Neural crest cell (in vitro differentiated cells): ENCODE data around the gene TSPAN12. TPM values are rescaled to one million over a fixed set of nuclear protein-coding genes. Genes with fewer than 3 reads are reported as not detected.

ENCODE experiments used
- DNase-seq: peaks from one replicate; pipeline ENCODE4 v3.0.0; 2021; ENCODE audit warnings: low read depth, mixed read lengths, low spot score
- H3K27ac Mint-ChIP-seq: one replicate; pipeline ENCODE4 v1.8.0; 2021; ENCODE audit warnings: mild to moderate bottlenecking, mixed read lengths; ENCODE audit not compliant: unreplicated experiment
- H3K27me3 Mint-ChIP-seq: 2 replicates; pipeline ENCODE4 v1.8.0; 2021; ENCODE audit warnings: low read depth, mild to moderate bottlenecking, mixed read lengths
- H3K36me3 Mint-ChIP-seq: 2 replicates; pipeline ENCODE4 v1.8.0; 2021; ENCODE audit warnings: low read depth, mild to moderate bottlenecking, mixed read lengths
- H3K4me1 Mint-ChIP-seq: 2 replicates; pipeline ENCODE4 v1.8.0; 2021; ENCODE audit warnings: mixed read lengths
- H3K4me3 Mint-ChIP-seq: one replicate; pipeline ENCODE4 v1.8.0; 2021; ENCODE audit warnings: mild to moderate bottlenecking, mixed read lengths
- H3K9me3 Mint-ChIP-seq: 2 replicates; pipeline ENCODE4 v1.8.0; 2021; ENCODE audit warnings: mixed read lengths
- total RNA-seq: library from RNA; stranded (reverse); gene quantifications from 2 replicates; pipeline ENCODE4 v1.2.1, GENCODE V29; 2021
- TF ChIP-seq, protein P1 (sequence below): fragments of 200-600 bp; sonication (generic); conservative IDR thresholded peaks from 2 replicates; pipeline ENCODE4 v1.5.0; 2021; ENCODE audit warnings: antibody characterized with exemption, mild to moderate bottlenecking

The TSPAN12 gene
- total RNA-seq, 1 donor from 2014 or later: 15.7 TPM

DNA sequence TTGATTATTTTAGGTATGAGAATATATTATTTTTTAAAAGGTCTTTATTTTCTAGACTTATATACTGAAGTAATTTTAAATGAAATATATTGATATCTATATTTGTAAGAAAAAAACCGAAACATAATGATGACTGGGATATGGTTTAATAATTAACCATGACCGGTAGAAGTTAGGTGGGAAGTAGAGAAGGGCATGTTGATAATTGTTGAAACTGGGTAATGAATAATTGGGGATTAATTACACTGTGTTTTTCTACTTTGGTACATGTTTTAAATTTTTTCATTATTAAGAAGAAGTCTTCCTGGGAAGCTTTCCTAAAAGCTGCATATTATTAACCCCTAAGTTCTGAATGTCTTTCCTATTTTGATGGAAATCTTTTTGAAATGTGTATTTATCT lies 16.3 kb downstream of the TSPAN12 start:
- Mint-ChIP-seq H3K27ac (no peak overlapping the region), H3K9me3 (peaks cover 12% of the 10 kb centered on the region), H3K4me3 (no peak overlapping the region), H3K36me3 (peaks cover 37% of the 10 kb centered on the region), H3K4me1 (peaks cover 1% of the 10 kb centered on the region), H3K27me3 (no peaks in the 10 kb centered on the region)
- TF ChIP-seq, protein P1, sequence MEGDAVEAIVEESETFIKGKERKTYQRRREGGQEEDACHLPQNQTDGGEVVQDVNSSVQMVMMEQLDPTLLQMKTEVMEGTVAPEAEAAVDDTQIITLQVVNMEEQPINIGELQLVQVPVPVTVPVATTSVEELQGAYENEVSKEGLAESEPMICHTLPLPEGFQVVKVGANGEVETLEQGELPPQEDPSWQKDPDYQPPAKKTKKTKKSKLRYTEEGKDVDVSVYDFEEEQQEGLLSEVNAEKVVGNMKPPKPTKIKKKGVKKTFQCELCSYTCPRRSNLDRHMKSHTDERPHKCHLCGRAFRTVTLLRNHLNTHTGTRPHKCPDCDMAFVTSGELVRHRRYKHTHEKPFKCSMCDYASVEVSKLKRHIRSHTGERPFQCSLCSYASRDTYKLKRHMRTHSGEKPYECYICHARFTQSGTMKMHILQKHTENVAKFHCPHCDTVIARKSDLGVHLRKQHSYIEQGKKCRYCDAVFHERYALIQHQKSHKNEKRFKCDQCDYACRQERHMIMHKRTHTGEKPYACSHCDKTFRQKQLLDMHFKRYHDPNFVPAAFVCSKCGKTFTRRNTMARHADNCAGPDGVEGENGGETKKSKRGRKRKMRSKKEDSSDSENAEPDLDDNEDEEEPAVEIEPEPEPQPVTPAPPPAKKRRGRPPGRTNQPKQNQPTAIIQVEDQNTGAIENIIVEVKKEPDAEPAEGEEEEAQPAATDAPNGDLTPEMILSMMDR: no peak
- no peak for DNase-seq

DNA sequence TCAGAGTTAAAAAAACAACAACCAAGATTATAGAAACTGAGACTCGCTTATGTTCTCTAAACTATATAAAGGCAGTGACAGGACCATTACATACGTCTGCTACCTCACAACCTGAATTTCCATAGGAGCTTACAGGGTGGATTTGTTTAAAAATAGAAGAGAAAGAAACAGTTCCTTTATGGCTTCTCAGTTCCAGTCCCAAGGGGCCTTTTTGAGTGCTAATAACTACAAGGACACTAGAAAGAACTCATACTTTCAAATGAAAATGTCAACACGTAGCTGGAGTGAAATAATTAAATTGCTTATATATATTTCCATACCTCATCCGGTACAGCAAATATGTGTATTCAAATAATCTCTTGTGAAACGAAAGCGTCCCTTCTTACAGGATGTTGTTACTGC lies 19.7 kb downstream of the TSPAN12 start:
- Mint-ChIP-seq H3K4me1 (no peaks in the 10 kb centered on the region), H3K27me3 (no peaks in the 10 kb centered on the region), H3K9me3 (no peaks in the 10 kb centered on the region), H3K36me3 (peaks cover 25% of the 10 kb centered on the region), H3K27ac (no peak overlapping the region), H3K4me3 (no peak overlapping the region)
- DNase-seq: no peak
- TF ChIP-seq, protein P1: no peak

DNA sequence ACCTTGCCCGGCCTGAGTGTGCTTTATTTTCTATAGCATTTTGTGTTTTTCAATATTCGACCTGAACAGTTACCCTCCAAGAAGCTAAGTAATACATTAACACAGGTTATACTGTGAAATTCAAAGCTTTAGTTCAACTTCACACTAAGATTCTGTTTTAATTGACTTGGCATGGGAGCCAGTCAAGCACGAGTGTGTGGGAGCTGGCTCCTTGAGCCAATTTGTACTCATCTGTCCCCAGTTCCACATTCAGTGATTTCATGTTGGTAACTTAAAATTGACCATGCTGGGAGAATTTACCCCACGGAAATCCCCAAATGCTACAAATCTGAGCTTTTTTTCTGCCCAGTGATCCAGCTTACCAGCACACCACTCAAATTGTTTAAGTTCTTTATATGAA lies 20.3 kb downstream of the TSPAN12 start:
- Mint-ChIP-seq H3K4me1 (no peaks in the 10 kb centered on the region), H3K4me3 (no peak overlapping the region), H3K27me3 (no peaks in the 10 kb centered on the region), H3K36me3 (peaks cover 24% of the 10 kb centered on the region), H3K27ac (peak overlapping the region; percentile 43), H3K9me3 (no peaks in the 10 kb centered on the region)
- DNase-seq: no peak
- TF ChIP-seq, protein P1: no peak

DNA sequence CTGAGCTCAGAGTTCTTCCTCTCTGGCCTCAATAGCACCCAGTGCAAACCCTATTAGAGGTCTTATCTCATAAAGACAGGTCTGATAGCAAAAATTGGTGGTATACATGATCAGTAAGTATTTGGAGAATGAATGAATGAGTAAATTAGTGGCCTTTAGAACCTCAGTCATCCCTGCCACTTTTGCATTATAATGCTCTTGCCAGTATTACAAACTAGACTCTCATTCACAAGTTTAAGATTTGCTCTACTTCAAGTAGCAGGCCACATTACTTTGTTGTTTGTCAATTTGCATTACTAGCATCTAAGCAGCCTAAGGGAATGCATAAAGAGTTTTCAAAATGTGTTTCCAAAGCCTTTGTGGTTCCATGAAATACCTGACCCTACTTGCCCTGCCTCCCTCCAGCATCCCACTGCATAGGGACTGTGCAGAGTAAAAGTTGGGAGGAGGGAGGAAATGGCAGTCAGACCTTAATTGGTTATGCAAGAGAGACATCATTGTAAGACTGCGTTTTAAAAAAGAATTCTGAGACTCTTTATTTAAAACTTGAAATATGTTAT lies 21.3 kb downstream of the TSPAN12 start:
- TF ChIP-seq, protein P1: no peak
- H3K27me3 Mint-ChIP-seq: no peaks in the 10 kb centered on the region
- H3K27ac Mint-ChIP-seq: no peak overlapping the region
- H3K36me3 Mint-ChIP-seq: peaks cover 24% of the 10 kb centered on the region
- no peak for DNase-seq
- no peaks in the 10 kb centered on the region for H3K9me3 Mint-ChIP-seq
- H3K4me1 Mint-ChIP-seq: no peaks in the 10 kb centered on the region
- H3K4me3 Mint-ChIP-seq: no peak overlapping the region

DNA sequence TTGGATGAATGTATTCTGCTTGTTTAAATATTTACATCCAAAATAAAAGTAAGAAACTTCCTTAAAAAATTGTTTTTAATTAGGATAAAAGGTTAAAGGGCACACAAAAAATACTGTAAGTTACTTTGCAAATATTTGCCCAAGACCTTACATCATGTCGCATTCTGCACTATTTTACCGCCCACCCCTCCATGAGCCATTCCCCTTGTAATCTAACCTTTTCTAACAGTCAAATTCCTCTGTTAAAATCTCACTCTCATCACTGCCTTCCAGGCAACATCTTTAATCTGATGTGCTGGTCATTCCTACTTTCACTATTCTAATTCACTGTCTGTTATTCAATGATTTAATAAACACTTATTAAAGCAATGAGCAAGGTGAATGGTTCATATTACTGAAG lies 23.2 kb downstream of the TSPAN12 start:
- H3K4me1 Mint-ChIP-seq: no peaks in the 10 kb centered on the region
- peaks cover 36% of the 10 kb centered on the region for H3K36me3 Mint-ChIP-seq
- no peaks in the 10 kb centered on the region for H3K27me3 Mint-ChIP-seq
- TF ChIP-seq, protein P1: no peak
- peaks cover 11% of the 10 kb centered on the region for H3K9me3 Mint-ChIP-seq
- no peak overlapping the region for H3K4me3 Mint-ChIP-seq
- no peak for DNase-seq
- H3K27ac Mint-ChIP-seq: no peak overlapping the region

DNA sequence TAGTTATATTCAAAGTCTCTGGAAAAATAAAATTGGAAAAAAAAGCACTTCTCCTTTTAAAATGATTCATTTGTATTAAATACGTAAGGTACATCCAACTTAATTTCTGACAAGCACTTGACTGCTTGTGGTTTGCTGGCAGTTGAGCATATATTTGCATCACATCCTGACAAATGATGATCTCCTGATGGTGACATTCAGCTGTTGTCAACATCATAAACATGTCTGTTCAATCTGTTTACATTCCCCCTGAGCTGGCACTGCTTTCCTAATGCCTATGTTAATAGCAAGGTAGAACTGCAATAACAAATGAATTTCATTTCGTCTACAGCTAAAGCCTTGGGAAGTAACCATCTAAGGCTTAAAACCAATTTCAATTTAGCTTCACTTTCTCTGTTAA lies 24.4 kb downstream of the TSPAN12 start:
- Mint-ChIP-seq H3K27me3 (no peaks in the 10 kb centered on the region), H3K27ac (no peak overlapping the region), H3K4me3 (no peak overlapping the region), H3K36me3 (peaks cover 36% of the 10 kb centered on the region), H3K9me3 (peaks cover 11% of the 10 kb centered on the region), H3K4me1 (no peaks in the 10 kb centered on the region)
- DNase-seq: no peak
- TF ChIP-seq, protein P1: no peak
